Neural progenitor cell (in vitro differentiated cells): ENCODE results near the gene MYO18B.

Experiments
- CTCF ChIP-seq: fragments of 200-600 bp; sonication (generic); IDR thresholded peaks from 2 replicates; pipeline ENCODE4 v1.5.1; 2017; ENCODE audit warnings: antibody characterized with exemption, mild to moderate bottlenecking
- EZH2phosphoT487 ChIP-seq: fragments of 200-600 bp; sonication (generic); IDR thresholded peaks from 2 replicates; pipeline ENCODE4 v1.6.1; 2017; ENCODE audit warnings: antibody characterized with exemption

GRCh38 chr22:25992331-25992730 lies 250.3 kb downstream of the MYO18B start:
- TF ChIP-seq EZH2phosphoT487 (no peak), CTCF (no peak)
